ENCODE results near the gene ZCCHC14.

ZCCHC14 gene
- total RNA-seq = 24.2 to 49.5 reads per million in 2 experiments

DNA sequence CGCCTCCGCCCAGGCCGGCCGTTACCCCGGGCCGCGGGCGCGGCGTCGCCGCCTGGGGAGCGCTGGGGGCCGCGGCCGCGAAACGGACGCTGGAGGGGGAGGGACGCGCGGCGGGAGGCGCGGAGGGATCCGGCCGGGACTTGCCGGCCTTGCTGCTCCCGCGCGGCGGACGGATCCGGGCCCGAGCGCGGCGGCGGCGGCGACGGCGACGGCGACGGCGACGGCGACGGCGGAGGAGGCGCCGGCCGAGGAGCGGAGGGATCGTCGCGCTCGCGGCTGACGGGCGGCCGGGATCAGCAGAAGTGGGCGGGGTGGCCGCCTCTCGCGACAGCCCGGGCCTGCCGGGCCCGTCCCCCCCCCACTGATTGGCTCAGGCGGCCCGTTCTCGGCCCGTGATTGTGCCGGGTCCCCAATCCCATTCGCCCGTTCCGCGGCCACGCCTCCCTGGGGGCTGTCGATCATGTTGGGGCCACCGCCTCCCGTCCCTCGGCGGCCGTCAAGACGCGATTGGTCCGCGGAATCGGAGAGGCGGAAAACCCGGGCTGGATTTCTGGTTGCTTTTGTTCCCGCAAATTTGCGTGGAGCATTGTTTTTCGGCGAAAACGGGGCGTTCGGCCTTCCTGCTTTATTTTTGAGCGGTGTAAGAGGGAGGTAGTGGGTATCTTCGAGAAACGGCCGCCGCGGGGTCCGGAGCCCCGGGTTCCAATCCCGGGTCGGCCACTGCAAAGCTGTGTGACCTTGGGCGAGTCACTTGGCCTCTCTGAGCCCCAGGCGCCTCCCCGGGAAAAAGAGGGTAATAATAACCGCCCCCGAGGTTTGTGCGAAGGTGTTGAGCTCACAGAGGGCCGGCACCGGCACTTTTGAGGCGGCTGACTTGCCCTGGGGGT, at the start of gene ZCCHC14:
TSS of gene ZCCHC14 (minus strand) at position 304 of the 887 bp plus-strand sequence. CDS start 786 bp downstream, outside the sequence.
- peak; percentile 99 for DNase-seq (ENCODE audit: low read depth)

GRCh38 chr16:87541872-87542234, 49.0 kb upstream of the ZCCHC14 start:
- DNase-seq (ENCODE audit: low read depth) = no peak

GRCh38 chr16:87541147-87541871, 48.5 kb upstream of the ZCCHC14 start:
- no peak for DNase-seq (ENCODE audit: low read depth)

GRCh38 chr16:87540897-87541146, 48.0 kb upstream of the ZCCHC14 start:
- no peak for DNase-seq (ENCODE audit: low read depth)

DNA sequence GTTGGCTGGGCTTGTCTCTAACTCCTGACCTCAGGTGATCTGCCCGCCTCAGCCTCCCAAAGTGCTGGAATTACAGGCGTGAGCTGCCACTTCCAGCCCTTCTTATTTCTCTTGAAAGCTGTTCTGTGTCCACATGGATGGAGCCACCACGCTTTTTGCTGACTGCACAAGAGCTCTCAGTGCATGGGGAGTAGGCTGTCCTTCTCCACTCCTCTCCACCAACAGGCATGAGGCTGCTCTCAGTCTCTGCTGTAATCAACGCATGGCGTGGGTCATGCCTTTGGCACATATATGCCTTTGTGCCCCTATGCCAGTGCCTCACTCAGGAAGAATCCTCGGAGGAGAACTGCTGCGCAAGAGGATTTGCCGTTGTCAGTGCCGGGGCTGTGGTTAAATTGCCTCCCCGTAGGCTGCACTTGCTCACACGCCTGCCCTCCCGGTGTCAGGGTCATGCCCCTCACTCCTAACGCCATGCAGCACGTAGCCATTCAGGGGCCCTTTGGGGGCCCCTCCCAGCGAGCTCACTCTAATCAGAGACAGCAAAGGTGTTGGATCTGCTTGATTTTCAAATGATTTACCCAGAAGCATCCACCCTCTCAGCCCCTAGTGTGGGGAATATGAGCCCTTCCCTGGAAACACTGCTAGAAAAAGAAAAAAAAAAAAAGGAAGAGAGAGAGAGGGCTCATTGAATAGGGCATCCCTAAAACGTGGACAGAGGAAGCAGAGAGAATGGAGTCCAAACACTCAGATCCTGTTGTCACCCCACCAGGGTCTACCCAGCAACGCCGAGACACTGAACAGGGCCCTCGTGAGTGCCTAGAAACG, 47.5 kb upstream of the ZCCHC14 start:
- no peak for DNase-seq (ENCODE audit: low read depth)

DNA sequence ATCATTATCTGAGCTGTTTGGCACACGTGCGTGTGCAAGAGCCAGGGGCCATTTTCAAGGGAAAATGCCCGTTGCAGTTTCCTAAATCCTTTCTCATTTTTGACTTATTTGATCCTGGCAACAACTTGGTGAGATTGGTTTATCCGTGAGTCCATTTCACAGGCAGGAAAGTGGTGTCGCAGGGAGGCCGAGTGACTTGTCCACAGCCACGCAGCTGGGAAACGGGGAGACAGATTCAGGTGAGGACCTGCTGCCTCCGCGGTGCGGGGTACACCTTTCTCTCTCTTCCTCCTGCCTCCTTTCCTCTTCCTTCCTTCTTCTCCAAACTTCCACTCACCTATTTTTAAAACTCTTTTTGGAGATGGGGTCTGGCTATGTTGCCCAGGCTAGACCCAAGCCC, 46.3 kb upstream of the ZCCHC14 start:
- no peak for DNase-seq (ENCODE audit: low read depth)

GRCh38 chr16:87538594-87538993, 45.8 kb upstream of the ZCCHC14 start:
- no peak for DNase-seq (ENCODE audit: low read depth)

GRCh38 chr16:87538160-87538559, 45.3 kb upstream of the ZCCHC14 start:
- no peak for DNase-seq (ENCODE audit: low read depth)

GRCh38 chr16:87536795-87537142, 43.9 kb upstream of the ZCCHC14 start:
- DNase-seq (ENCODE audit: low read depth) = no peak

DNA sequence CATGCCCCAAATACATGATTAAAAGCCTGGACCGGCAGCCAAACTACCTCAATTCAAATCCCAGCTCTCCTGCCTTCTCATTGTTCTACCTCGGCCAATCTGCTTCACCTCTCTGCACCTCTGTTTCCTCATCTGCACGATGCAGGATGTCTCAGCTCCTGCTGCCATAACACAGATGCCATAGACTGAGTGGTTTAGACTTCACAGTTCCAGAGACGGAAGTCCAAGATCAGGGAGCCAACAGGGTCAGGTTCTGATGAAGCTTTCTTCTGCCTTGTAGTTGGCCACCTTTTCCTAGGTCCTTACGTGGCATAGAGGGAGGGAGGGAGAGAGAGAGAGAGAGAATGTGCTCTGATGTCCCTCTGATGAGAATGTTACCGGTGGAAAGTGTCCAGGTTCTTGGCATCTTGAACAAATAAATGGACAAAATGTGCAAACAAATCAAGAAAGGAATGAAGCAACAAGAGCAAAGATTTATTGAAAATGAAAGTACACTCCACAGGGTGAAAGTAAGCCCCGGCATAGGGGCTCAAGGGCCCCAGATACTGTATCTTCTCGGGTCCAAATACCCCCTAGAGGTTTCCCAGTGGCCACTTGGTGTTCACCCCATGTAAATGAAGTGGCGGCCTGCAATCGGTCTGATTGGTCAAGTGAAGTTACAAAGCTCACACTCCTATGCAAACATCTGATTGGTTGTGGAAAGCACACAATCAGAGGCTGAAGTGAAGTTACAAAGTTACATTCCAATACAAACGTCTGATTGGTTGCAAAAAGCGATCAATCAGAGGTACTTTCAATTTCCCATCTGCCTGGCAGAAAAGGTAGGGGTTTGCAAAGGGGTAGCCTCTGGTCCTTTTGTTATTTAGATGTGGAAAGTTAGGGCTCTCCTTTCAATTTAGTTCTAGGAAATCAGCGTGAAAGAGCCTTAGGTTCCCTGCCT, 43.3 kb upstream of the ZCCHC14 start:
- no peak for DNase-seq (ENCODE audit: low read depth)

DNA sequence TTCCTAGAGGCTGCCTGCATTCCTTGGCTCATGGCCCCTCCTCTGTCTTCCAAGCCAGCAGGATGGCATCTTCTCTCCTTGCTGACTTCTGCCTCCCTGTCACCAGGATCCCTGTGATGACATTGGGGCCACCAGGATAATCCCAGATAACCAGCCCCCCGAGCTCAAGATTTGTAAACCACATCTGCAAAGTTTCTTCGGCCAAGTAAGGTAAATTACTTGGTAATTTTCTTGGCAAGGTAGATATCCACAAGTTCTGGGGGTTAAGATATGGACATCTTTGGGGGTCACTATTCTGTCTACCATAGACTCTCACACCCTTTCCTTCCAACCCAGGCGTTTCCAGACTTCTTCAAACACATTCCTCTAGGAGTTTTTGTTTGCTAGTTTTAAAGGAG, 42.6 kb upstream of the ZCCHC14 start:
- DNase-seq (ENCODE audit: low read depth) = no peak

GRCh38 chr16:87534751-87535150, 41.9 kb upstream of the ZCCHC14 start:
- no peak for DNase-seq (ENCODE audit: low read depth)

DNA sequence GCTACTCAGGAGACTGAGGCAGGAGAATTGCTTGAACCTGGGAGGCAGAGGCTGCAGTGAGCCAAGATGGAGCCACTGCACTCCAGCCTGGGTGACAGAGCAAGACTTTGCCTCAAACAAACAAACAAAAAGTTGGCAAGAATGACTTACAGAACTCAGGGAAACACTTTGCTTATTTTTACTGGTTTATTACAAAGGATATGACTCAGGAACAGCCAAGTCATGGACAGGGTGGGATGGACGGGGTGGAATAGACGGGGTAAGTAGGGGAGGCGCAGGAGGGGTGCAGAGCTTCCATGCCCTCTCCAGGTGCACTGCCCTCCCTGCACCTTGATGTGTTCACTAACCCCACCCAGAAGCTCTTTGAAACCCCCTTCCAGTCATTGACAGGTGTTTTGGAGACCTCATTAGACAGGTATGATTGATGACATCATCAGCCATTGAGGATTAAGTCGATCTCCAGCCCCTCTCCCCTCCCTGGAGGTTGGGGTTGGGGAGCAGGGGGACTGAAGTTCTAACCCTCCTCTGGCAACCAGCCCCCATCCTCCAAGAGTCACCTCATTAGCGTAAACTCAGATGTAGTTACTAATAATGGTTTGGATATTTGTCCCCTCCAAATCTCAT, 41.3 kb upstream of the ZCCHC14 start:
- DNase-seq (ENCODE audit: low read depth) = no peak

DNA sequence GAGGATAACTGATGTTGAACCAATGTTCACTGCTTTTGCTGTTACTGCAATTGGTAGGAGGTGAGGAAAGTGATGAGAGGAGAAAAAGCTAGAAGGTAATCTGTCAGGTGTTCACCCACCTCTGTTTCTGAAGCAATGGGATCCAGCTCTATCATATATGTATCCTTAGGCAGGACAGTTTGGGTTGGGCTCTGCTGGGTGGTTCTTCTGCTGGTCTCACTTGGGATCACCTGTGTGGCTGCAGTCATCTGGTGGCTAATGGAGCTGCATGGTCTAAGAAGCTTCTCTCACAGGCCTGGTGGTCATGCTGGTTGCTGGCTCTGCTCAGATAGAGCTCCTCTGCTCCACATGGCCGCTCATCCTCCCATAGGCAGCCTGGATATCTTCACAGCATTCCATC, 40.2 kb upstream of the ZCCHC14 start:
- DNase-seq (ENCODE audit: low read depth) = no peak

GRCh38 chr16:87531418-87531817, 38.6 kb upstream of the ZCCHC14 start:
- no peak for DNase-seq (ENCODE audit: low read depth)

DNA sequence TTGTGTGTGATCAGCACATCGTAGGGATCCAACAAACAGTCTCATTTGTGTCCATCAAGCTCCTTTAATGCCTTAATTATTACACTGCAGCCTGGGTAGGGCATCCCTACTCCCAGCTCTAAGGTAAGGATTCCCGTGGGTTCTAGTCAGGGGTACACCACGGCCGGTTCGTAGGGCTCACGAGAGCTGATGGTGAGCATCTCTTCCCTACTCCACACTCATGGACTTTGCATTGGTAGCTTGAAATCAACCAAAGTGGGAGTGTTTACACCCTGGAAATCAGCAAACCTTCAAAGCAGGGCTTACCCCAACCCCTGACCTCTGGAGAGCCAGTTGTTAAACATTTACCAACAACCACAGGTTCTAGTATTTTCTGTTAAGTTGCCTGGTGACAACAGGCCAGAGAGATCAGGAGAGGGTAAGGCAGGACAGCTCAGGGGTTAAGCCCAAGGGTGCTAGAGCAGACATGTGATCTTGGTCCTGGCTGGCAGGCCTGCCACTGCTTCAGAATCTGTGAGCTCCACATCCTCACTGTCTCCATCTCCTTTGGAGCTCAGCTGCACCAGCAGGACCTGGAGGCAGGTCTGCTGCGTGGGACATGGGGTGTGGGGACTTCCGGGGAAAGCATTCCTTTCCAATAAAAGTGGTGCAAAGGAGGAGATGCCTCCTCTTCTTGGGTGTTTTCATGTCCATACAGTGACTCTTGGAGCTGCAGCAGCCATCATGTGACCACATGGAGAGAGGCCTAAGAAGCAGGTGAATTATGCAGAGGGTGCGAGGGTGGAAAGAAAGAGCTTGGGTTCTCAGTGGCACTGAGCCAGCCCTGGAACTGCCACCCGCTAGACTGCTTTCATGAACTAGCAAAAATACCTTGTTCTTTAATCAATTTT, 36.1 kb upstream of the ZCCHC14 start:
- DNase-seq (ENCODE audit: low read depth) = no peak

GRCh38 chr16:87527055-87527724, 34.4 kb upstream of the ZCCHC14 start:
- no peak for DNase-seq (ENCODE audit: low read depth)

- no peak for DNase-seq (ENCODE audit: low read depth)
Observed at GRCh38 chr16:87526238-87526947, 33.6 kb upstream of the ZCCHC14 start.

- DNase-seq (ENCODE audit: low read depth) = no peak
Observed at GRCh38 chr16:87525352-87525751, 32.5 kb upstream of the ZCCHC14 start.

Measured in T follicular helper cell (primary cell).